ENCODE results near the gene MORN1.

- TF ChIP-seq POLR2AphosphoS5 (IDR thresholded peaks at IDR 0.05) (no peak), POLR2A (IDR thresholded peaks at IDR 0.05) (no peak), CTCF (IDR thresholded peaks at IDR 0.05) (no peak)
Measured at GRCh38 chr1:2350501-2350900, 40.9 kb downstream of the MORN1 start.

All from gastroesophageal sphincter (tissue), 3 donors.